GM12872 (cell line): Measurements from ENCODE around the gene SDF2.
A peak's percentile ranks its signal among the peaks of the same experiment; 100 is the strongest.

ENCODE experiments used
- TF ChIP-seq, protein P1 (sequence below): IDR thresholded peaks from 3 replicates; pipeline ENCODE4 v1.5.1; 2011; ENCODE audit warnings: low read depth, mild to moderate bottlenecking, low read length, moderate library complexity; ENCODE audit not compliant: insufficient read depth

Gene SDF2, protein sequence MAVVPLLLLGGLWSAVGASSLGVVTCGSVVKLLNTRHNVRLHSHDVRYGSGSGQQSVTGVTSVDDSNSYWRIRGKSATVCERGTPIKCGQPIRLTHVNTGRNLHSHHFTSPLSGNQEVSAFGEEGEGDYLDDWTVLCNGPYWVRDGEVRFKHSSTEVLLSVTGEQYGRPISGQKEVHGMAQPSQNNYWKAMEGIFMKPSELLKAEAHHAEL

DNA sequence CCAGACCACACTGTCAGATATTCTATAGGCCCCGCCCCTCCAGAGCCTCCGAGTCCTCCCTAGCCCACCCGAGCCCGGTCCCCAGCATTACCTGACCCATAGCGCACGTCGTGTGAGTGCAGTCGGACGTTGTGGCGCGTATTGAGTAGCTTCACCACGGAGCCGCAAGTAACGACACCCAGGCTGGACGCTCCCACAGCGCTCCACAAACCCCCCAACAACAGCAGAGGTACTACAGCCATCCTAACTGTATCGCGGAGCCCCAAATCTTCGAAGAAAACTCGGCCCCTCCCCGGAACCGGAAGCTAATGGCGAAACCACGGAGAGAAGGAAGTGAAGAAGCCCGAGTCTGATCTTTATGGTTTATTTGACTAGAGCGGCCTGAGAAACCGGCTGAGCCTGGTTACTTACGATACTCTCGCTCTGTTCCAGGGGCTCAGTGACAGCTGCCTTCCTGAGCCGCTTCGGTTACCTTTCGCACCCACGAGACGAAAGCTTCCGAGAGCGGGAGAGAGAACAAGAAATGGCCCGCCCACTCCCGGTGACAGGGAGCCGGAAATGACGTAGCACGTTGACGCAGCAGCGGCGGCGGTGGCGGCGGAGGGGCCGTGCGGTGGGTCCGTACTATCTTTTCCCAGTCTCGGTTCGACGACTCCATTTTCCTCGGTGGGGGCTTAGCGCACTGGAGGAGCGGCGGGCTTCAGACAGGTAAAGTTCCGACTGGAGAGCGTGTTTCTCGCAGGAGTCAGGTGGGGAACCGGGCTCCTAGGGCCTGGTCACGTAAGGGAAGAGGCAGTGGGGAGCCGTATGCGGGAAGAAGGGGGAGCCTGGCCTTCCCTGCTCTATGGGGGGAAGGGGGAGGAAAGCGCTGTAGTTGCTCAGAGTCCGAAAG lies at the start of gene SDF2, which contains the start of gene SUPT6H:
TSS of gene SDF2 (minus strand) at position 272 of the 892 bp plus-strand sequence. CDS start at position 242, 30 bp downstream.
TSS of gene SUPT6H (plus strand) at position 571 of the 892 bp plus-strand sequence. CDS start 11,197 bp downstream, outside the sequence.
- TF ChIP-seq, protein P1, sequence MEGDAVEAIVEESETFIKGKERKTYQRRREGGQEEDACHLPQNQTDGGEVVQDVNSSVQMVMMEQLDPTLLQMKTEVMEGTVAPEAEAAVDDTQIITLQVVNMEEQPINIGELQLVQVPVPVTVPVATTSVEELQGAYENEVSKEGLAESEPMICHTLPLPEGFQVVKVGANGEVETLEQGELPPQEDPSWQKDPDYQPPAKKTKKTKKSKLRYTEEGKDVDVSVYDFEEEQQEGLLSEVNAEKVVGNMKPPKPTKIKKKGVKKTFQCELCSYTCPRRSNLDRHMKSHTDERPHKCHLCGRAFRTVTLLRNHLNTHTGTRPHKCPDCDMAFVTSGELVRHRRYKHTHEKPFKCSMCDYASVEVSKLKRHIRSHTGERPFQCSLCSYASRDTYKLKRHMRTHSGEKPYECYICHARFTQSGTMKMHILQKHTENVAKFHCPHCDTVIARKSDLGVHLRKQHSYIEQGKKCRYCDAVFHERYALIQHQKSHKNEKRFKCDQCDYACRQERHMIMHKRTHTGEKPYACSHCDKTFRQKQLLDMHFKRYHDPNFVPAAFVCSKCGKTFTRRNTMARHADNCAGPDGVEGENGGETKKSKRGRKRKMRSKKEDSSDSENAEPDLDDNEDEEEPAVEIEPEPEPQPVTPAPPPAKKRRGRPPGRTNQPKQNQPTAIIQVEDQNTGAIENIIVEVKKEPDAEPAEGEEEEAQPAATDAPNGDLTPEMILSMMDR: peak; percentile 35; the same call in 2 of the 3 replicates

DNA sequence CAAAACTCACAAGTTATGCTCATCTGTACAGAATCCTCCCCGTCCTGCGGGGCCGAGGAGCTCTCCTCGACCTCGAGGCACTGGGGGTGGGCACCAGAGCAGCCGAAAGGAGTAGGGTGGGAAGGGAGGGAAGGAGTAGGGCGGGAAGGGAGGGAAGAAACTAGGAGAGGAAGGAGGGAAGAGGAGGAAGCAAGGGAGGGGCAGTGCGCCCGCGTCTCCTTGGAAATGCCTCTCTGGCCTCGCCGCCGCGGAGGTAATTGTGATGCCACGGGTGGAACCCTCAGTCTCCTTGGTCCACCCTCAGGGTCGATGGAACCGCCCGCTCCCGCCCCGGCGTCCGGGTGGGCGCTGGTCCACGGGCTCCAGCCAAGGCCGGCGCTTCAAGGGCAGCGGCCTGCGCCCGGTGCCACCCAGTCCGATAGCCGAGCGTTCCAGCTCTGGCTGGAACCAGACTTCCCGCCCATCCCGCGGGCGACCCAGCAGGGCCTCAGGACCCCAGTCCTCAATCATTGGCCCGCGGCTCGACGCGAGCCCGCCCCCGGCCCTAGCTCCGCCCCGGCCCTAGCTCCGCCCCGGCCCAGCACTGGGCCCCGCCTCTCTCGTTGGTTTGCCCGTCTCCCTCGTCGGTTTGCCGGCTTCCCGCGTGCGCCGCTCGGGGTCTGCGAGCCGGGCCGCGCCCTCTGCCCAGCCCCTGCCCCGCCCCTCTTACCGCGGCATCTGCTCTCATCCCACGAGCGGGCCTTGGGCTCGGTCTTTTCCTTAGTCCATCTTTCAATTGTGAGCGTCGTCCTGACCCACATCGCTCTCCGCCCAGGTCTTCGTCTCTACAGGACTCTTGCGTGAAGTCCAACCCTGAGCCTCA lies 49.4 kb upstream of the SDF2 start:
- TF ChIP-seq, protein P1: no peak

DNA sequence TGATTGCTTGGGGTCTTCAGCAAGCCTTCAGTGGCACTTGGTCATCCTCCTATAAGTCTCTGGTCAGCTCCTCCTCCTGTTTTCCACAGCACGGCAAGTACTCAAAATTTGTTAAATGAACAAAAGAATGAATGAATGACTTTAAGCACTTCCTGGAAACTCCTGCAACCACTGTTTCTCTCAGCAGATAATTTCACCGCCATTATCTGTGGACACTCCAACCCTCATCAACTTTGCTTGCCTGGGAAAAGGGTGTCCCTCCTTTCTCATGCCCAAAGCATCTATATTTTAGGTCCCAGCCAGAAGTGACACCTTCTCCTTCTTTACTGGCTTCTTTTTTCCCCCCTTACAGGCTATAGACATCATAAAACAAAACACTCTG lies 45.6 kb upstream of the SDF2 start:
- TF ChIP-seq, protein P1: no peak

DNA sequence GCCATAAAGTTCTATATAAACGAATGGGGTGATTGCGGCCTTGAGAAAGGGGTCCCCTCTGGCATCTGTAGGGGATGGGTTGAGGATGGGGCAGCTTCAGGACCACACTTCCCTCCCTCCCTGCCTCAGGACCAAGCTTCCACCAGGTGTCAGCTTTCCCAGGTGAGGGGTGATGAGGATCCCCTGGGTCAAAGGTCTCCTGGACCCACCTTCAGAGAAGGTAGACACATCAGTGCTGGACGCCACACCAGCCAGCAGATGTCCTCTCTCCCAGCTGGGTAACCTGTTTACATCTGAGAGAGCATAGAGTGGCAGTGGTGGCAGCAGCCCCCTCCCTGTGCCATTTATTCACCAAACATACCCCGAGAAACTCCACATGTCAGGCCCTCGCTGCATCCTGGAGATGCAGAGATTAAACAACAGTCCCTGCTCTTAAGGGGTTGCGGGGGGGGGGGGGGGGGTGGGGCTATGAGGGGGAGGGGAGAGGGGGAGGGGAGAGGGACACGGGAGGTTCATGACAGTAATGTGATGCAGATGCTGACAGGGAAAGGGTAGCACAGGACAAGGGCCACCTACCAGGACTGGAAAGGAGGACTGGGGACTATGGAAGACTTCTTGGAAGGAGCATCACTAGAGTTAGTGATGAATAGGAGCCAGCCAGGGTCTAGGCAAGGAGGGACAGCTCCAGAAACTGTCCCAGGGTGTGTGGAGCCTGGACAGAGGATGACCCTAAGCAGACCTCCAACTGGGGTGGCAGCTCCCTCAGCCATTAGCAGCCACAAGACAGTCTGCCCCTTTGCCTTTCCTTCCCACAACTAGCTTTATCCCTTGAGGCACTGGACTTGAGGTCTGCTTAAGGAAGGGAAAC lies 45.0 kb upstream of the SDF2 start:
- TF ChIP-seq, protein P1: no peak

DNA sequence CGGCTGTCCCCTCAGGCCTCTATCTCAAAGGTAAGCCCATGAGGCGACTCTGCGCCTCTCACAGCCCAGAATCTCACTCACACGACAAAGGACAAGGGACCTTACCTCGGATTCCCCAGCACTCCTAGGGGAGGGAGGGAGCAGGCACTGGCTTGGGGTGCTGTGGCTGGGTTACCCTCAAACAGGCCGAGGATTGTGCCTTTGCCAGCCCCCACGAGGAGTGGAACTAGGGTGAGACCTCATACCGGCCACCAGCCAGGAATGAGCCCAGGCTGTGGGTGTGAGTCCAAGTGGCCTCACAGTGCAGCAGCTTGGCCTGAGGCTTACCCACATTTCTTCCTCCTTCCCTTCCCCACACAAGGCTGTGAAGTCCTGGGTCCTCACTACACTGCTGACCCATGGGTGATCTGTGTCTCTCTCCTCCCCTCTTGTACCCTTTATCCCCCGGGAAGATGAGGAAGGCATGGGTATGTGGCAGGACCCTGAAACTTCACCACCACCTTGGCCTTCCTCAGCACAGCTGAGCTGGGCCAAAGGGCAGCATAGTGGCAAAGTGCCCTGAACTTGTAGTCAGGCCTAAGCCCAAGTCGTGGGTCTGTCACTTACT lies 44.1 kb upstream of the SDF2 start:
- TF ChIP-seq, protein P1: no peak

DNA sequence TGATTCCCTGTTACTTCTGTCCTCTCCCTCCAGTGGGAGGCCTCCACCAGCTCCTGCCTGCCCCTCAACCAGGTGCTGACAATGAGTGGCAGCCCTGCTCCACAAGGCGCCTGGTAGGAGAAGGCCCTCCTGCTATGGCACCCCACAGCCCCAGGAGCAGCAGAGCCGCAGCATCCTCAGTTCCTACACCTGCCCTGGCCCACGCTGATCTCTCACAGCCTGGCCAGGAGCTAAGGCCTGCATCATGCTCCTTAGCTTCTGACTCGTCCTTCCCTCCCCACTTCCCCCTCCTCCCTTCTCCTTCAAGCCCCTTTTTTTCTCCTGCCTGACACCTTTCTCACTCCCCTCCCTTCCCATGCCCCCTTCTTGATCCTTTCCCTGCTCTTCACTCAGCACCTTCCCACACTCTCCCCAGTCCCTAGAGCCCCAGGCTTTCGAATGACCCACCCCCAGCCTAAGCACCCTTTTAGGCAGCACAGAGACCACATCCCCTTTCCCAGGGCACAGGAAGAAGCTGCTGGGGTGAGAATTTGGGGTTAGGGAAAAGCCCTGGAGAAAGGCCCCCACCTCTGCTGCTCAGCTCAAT lies 43.5 kb upstream of the SDF2 start:
- TF ChIP-seq, protein P1: no peak
